ENCODE results near the gene NCMAP.

- no peak for TF ChIP-seq CTCF (IDR thresholded peaks at IDR 0.05)
- TF ChIP-seq POLR2A (IDR thresholded peaks at IDR 0.05) = no peak
- TF ChIP-seq POLR2AphosphoS5 (IDR thresholded peaks at IDR 0.05; ENCODE audit: insufficient read depth in 1 of 2, low read depth in 1 of 2) = no peak
Measured at GRCh38 chr1:24506691-24507381, 49.1 kb upstream of the NCMAP start.

Data from vagina (tissue), 2 donors.